Prostate gland (tissue), 2 donors: Measurements from ENCODE around the gene FIBIN.

Experiments used
- POLR2A ChIP-seq: fragments of 450-650 bp; IDR thresholded peaks from one replicate; pipeline ENCODE4 v1.6.1; 2016; ENCODE audit warnings: antibody characterized with exemption, mild to moderate bottlenecking
- TF ChIP-seq, protein P1 (sequence below), 4 experiments: fragments of 200-600 bp in 2 of 4; fragments of 450-650 bp in 2 of 4; sonication (generic) in 2 of 4; IDR thresholded peaks; 1 replicate in 3 of 4; 2 replicates in 1 of 4; pipeline ENCODE4 v1.5.1; 2016 to 2019; ENCODE audit warnings: antibody characterized with exemption in 4 of 4, mild to moderate bottlenecking in 2 of 4, moderate library complexity in 2 of 4

DNA sequence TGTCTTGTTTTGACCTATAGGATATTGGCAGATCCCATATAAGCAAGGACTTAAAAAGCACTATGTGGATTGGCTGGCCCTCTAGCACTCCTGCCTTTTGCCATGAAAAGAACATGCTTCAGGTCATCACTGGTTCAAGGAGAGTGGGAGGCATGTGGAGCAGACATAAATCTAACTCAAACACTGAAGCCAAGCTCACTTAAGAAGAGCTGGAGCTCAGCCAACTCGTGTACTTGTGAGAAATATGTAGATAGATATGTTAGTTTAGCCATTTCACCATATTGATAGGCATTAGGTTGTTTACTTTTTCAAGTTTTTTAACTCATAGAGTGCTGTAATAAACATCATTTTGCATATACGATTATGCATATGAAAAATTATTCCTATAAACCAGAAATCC is 26.8 kb downstream of the FIBIN start:
- TF ChIP-seq, protein P1, sequence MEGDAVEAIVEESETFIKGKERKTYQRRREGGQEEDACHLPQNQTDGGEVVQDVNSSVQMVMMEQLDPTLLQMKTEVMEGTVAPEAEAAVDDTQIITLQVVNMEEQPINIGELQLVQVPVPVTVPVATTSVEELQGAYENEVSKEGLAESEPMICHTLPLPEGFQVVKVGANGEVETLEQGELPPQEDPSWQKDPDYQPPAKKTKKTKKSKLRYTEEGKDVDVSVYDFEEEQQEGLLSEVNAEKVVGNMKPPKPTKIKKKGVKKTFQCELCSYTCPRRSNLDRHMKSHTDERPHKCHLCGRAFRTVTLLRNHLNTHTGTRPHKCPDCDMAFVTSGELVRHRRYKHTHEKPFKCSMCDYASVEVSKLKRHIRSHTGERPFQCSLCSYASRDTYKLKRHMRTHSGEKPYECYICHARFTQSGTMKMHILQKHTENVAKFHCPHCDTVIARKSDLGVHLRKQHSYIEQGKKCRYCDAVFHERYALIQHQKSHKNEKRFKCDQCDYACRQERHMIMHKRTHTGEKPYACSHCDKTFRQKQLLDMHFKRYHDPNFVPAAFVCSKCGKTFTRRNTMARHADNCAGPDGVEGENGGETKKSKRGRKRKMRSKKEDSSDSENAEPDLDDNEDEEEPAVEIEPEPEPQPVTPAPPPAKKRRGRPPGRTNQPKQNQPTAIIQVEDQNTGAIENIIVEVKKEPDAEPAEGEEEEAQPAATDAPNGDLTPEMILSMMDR (IDR thresholded peaks at IDR 0.05): no peak
- TF ChIP-seq POLR2A: no peak
